Measurements from ENCODE around the gene NSF. TPM values are rescaled to one million over a fixed set of nuclear protein-coding genes. Genes with fewer than 3 reads are reported as not detected.
"Not testable (repeated sequence)": the region's sequence is repeated elsewhere in the genome, so short reads cannot be mapped to it uniquely, and the experiment has no call there.

NSF gene
- polyA plus RNA-seq, 4 donors = 14.1 to 29.9 (median 20.1) TPM

GRCh38 chr17:46756861-46757260 is 166.4 kb downstream of the NSF start:
- Histone ChIP-seq H3K27me3 (ENCODE audit: control insufficient read depth in 3 of 3, insufficient read depth in 3 of 3, low read length in 3 of 3) (no peaks in the 10 kb centered on the region), H3K36me3 (ENCODE audit: control insufficient read depth in 3 of 3, insufficient read depth in 2 of 3, low read depth in 1 of 3, low read length in 3 of 3) (peaks cover 3 to 34% (median 16%) of the 10 kb centered on the region in 3 donors), H3K4me1 (ENCODE audit: control insufficient read depth in 3 of 3, insufficient read depth in 2 of 3, low read depth in 1 of 3, low read length in 2 of 3) (no peaks in the 10 kb centered on the region), H3K27ac (ENCODE audit: low read depth in 1 of 3, low read length in 2 of 3) (no peak overlapping the region), H3K9me3 (ENCODE audit: control insufficient read depth in 2 of 2, insufficient read depth in 1 of 2, low read depth in 1 of 2, low read length in 1 of 2) (no peaks in the 10 kb centered on the region), H3K4me3 (ENCODE audit: low read depth in 1 of 3, low read length in 3 of 3) (no peak overlapping the region)
- FAIRE-seq (no peak), DNase-seq (no peak)
- 89 to 95% (median 91%) methylated on average over 2 of the region's 2 CpGs for WGBS, 3 donors

DNA sequence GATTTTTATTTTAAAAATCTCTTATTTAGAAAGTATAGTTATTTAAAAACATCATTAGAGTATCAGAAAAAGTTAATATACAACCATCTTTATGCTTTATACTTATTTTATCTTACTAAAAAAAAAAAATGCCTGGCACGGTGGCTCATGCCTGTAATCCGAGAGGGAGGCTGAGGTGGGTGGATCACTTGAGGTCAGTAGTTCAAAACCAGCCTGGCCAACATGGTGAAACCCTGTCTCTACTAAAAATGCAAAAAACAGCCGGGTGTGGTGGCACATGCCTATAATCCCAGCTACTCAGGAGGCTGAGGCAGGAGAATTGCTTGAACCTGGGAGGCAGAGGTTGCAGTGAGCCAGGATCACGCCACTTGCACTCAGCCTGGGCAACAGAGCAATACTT is 167.1 kb downstream of the NSF start:
- not testable (repeated sequence) for FAIRE-seq; H3K4me1 ChIP-seq (ENCODE audit: control insufficient read depth in 3 of 3, insufficient read depth in 2 of 3, low read depth in 1 of 3, low read length in 2 of 3); H3K4me3 ChIP-seq (ENCODE audit: low read depth in 1 of 3, low read length in 3 of 3); H3K9me3 ChIP-seq (ENCODE audit: control insufficient read depth in 2 of 2, insufficient read depth in 1 of 2, low read depth in 1 of 2, low read length in 1 of 2); H3K27me3 ChIP-seq (ENCODE audit: control insufficient read depth in 3 of 3, insufficient read depth in 3 of 3, low read length in 3 of 3); H3K27ac ChIP-seq (ENCODE audit: low read depth in 1 of 3, low read length in 2 of 3); DNase-seq
- peaks cover 3 to 32% (median 15%) of the 10 kb centered on the region in 3 donors for H3K36me3 ChIP-seq (ENCODE audit: control insufficient read depth in 3 of 3, insufficient read depth in 2 of 3, low read depth in 1 of 3, low read length in 3 of 3)
- 50 to 71% (median 68%) methylated on average over 4 of the region's 4 CpGs for WGBS, 3 donors

- WGBS, 3 donors = 90 to 98% (median 97%) methylated on average over 5 of the region's 5 CpGs
- Histone ChIP-seq H3K27me3 (ENCODE audit: control insufficient read depth in 3 of 3, insufficient read depth in 3 of 3, low read length in 3 of 3) (no peaks in the 10 kb centered on the region), H3K9me3 (ENCODE audit: control insufficient read depth in 2 of 2, insufficient read depth in 1 of 2, low read depth in 1 of 2, low read length in 1 of 2) (no peaks in the 10 kb centered on the region), H3K4me3 (ENCODE audit: low read depth in 1 of 3, low read length in 3 of 3) (no peak overlapping the region), H3K36me3 (ENCODE audit: control insufficient read depth in 3 of 3, insufficient read depth in 2 of 3, low read depth in 1 of 3, low read length in 3 of 3) (peaks cover 3 to 31% (median 15%) of the 10 kb centered on the region in 3 donors), H3K27ac (ENCODE audit: low read depth in 1 of 3, low read length in 2 of 3) (no peak overlapping the region), H3K4me1 (ENCODE audit: control insufficient read depth in 3 of 3, insufficient read depth in 2 of 3, low read depth in 1 of 3, low read length in 2 of 3) (no peaks in the 10 kb centered on the region)
- FAIRE-seq = no peak
- no peak for DNase-seq
Measured at GRCh38 chr17:46758614-46759013, 168.1 kb downstream of the NSF start.

- no peaks in the 10 kb centered on the region for H3K27me3 ChIP-seq (ENCODE audit: control insufficient read depth in 3 of 3, insufficient read depth in 3 of 3, low read length in 3 of 3)
- FAIRE-seq (no peak), DNase-seq (no peak)
- 83 to 90% (median 89%) methylated on average over 9 of the region's 9 CpGs for WGBS, 3 donors
- no peak overlapping the region for H3K27ac ChIP-seq (ENCODE audit: low read depth in 1 of 3, low read length in 2 of 3)
- no peaks in the 10 kb centered on the region for H3K4me1 ChIP-seq (ENCODE audit: control insufficient read depth in 3 of 3, insufficient read depth in 2 of 3, low read depth in 1 of 3, low read length in 2 of 3)
- H3K9me3 ChIP-seq (ENCODE audit: control insufficient read depth in 2 of 2, insufficient read depth in 1 of 2, low read depth in 1 of 2, low read length in 1 of 2) = no peaks in the 10 kb centered on the region
- H3K4me3 ChIP-seq (ENCODE audit: low read depth in 1 of 3, low read length in 3 of 3) = no peak overlapping the region
- peaks cover 3 to 35% (median 15%) of the 10 kb centered on the region in 3 donors for H3K36me3 ChIP-seq (ENCODE audit: control insufficient read depth in 3 of 3, insufficient read depth in 2 of 3, low read depth in 1 of 3, low read length in 3 of 3)
Measured at GRCh38 chr17:46759141-46759540, 168.7 kb downstream of the NSF start.

- Histone ChIP-seq H3K27me3 (ENCODE audit: control insufficient read depth in 3 of 3, insufficient read depth in 3 of 3, low read length in 3 of 3) (no peaks in the 10 kb centered on the region), H3K9me3 (ENCODE audit: control insufficient read depth in 2 of 2, insufficient read depth in 1 of 2, low read depth in 1 of 2, low read length in 1 of 2) (no peaks in the 10 kb centered on the region), H3K27ac (ENCODE audit: low read depth in 1 of 3, low read length in 2 of 3) (no peak overlapping the region), H3K36me3 (ENCODE audit: control insufficient read depth in 3 of 3, insufficient read depth in 2 of 3, low read depth in 1 of 3, low read length in 3 of 3) (peaks cover 3 to 52% (median 3%) of the 10 kb centered on the region in 3 donors), H3K4me1 (ENCODE audit: control insufficient read depth in 3 of 3, insufficient read depth in 2 of 3, low read depth in 1 of 3, low read length in 2 of 3) (no peaks in the 10 kb centered on the region), H3K4me3 (ENCODE audit: low read depth in 1 of 3, low read length in 3 of 3) (no peak overlapping the region)
- no peak for DNase-seq
- WGBS, 3 donors = 86 to 93% (median 92%) methylated on average over 3 of the region's 3 CpGs
- FAIRE-seq = no peak
Measured at GRCh38 chr17:46763416-46763815, 172.9 kb downstream of the NSF start.

- Histone ChIP-seq H3K27me3 (ENCODE audit: control insufficient read depth in 3 of 3, insufficient read depth in 3 of 3, low read length in 3 of 3) (no peaks in the 10 kb centered on the region), H3K4me1 (ENCODE audit: control insufficient read depth in 3 of 3, insufficient read depth in 2 of 3, low read depth in 1 of 3, low read length in 2 of 3) (no peaks in the 10 kb centered on the region), H3K9me3 (ENCODE audit: control insufficient read depth in 2 of 2, insufficient read depth in 1 of 2, low read depth in 1 of 2, low read length in 1 of 2) (no peaks in the 10 kb centered on the region), H3K4me3 (ENCODE audit: low read depth in 1 of 3, low read length in 3 of 3) (no peak overlapping the region), H3K27ac (ENCODE audit: low read depth in 1 of 3, low read length in 2 of 3) (no peak overlapping the region), H3K36me3 (ENCODE audit: control insufficient read depth in 3 of 3, insufficient read depth in 2 of 3, low read depth in 1 of 3, low read length in 3 of 3) (peaks cover 3 to 54% (median 3%) of the 10 kb centered on the region in 3 donors)
- DNase-seq (no peak), FAIRE-seq (no peak)
- WGBS, 3 donors = 87 to 92% (median 92%) methylated on average over 12 of the region's 12 CpGs
Measured at GRCh38 chr17:46764000-46764708, 173.7 kb downstream of the NSF start.

- Histone ChIP-seq H3K27me3 (ENCODE audit: control insufficient read depth in 3 of 3, insufficient read depth in 3 of 3, low read length in 3 of 3) (no peaks in the 10 kb centered on the region), H3K27ac (ENCODE audit: low read depth in 1 of 3, low read length in 2 of 3) (no peak overlapping the region), H3K9me3 (ENCODE audit: control insufficient read depth in 2 of 2, insufficient read depth in 1 of 2, low read depth in 1 of 2, low read length in 1 of 2) (no peaks in the 10 kb centered on the region), H3K4me1 (ENCODE audit: control insufficient read depth in 3 of 3, insufficient read depth in 2 of 3, low read depth in 1 of 3, low read length in 2 of 3) (peaks cover 0 to 7% (median 0%) of the 10 kb centered on the region in 3 donors), H3K36me3 (ENCODE audit: control insufficient read depth in 3 of 3, insufficient read depth in 2 of 3, low read depth in 1 of 3, low read length in 3 of 3) (peaks cover 0 to 51% (median 0%) of the 10 kb centered on the region in 3 donors), H3K4me3 (ENCODE audit: low read depth in 1 of 3, low read length in 3 of 3) (no peak overlapping the region)
- 69 to 78% (median 76%) methylated on average over 13 of the region's 13 CpGs for WGBS, 3 donors
- no peak for DNase-seq
- FAIRE-seq = no peak
Measured at GRCh38 chr17:46764709-46765401, 174.4 kb downstream of the NSF start.

DNA sequence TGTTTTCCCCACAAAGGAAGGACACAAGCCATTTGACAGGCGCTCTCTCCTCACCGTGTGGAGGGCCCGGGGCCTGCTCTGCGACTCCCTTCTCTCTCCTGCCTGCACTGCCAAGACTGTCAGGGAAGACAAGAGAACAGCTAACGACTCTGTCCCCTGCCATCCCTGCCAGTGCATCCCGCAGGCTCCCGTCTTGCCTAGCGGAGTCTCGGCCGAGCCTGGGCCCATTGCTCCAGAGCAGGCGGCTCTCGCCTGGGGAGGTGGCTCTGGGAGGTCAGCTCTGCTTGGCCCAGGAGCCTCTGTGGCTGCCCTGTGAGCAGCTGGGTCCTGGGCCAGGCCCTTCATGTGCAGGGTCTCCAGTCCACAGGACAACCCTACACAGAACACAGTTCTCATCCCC is 175.0 kb downstream of the NSF start:
- Histone ChIP-seq H3K4me1 (ENCODE audit: control insufficient read depth in 3 of 3, insufficient read depth in 2 of 3, low read depth in 1 of 3, low read length in 2 of 3) (peaks cover 0 to 13% (median 0%) of the 10 kb centered on the region in 3 donors), H3K9me3 (ENCODE audit: control insufficient read depth in 2 of 2, insufficient read depth in 1 of 2, low read depth in 1 of 2, low read length in 1 of 2) (no peaks in the 10 kb centered on the region), H3K4me3 (ENCODE audit: low read depth in 1 of 3, low read length in 3 of 3) (no peak overlapping the region), H3K27ac (ENCODE audit: low read depth in 1 of 3, low read length in 2 of 3) (no peak overlapping the region), H3K36me3 (ENCODE audit: control insufficient read depth in 3 of 3, insufficient read depth in 2 of 3, low read depth in 1 of 3, low read length in 3 of 3) (peaks cover 0 to 48% (median 0%) of the 10 kb centered on the region in 3 donors), H3K27me3 (ENCODE audit: control insufficient read depth in 3 of 3, insufficient read depth in 3 of 3, low read length in 3 of 3) (peaks cover 0 to 2% (median 0%) of the 10 kb centered on the region in 3 donors)
- FAIRE-seq (no peak), DNase-seq (no peak)
- 93 to 96% (median 94%) methylated on average over 12 of the region's 12 CpGs for WGBS, 3 donors

Measured in small intestine (tissue), 7 donors.